PC-9 (cell line): ENCODE data around the gene COPG1. TPM values are rescaled to one million over a fixed set of nuclear protein-coding genes. Genes with fewer than 3 reads are reported as not detected.
A peak's percentile ranks its signal among the peaks of the same experiment; 100 is the strongest.

Source experiments
- BruUV-seq: library from RNA; stranded (reverse); fragments of 400-500 nt; replicated peaks from 2 replicates; lab custom pipeline; 2021; lab: Mats Ljungman, UMichigan
- CTCF ChIA-PET: fragments of 300-600 bp; sonication (Branson Sonifier 250); formaldehyde crosslinking; loops from one replicate; lab custom pipeline; 2022; ENCODE audit warnings: antibody characterized with exemption; lab: Charles Lee
- POLR2A ChIA-PET: fragments of 300-600 bp; sonication (Branson Sonifier 250); formaldehyde crosslinking; loops from one replicate; lab custom pipeline; 2022; ENCODE audit warnings: antibody characterized with exemption; ENCODE audit not compliant: unreplicated experiment; lab: Charles Lee
- DNase-seq, 2 experiments: peaks; one replicate each; pipeline versions ENCODE4 v3.0.0 to v3.0.0-alpha.2; 2015 to 2022; ENCODE audit warnings: mixed read lengths in 1 of 2
- H2AFZ ChIP-seq: fragments of 200-600 bp; sonication (generic); 2 replicates; pipeline ENCODE4 v1.8.1; 2017; ENCODE audit warnings: antibody characterized with exemption
- H3F3A ChIP-seq: fragments of 200-600 bp; sonication (generic); 2 replicates; pipeline ENCODE4 v1.8.1; 2017; ENCODE audit warnings: antibody characterized with exemption, mild to moderate bottlenecking, low read depth; ENCODE audit not compliant: insufficient read depth
- H3K27ac ChIP-seq: fragments of 200-600 bp; sonication (generic); 2 replicates; pipeline ENCODE4 v1.6.1; 2016; ENCODE audit warnings: mixed run types
- H3K27me3 ChIP-seq: fragments of 200-600 bp; sonication (generic); 2 replicates; pipeline ENCODE4 v1.6.1; 2016; ENCODE audit warnings: low read depth, mixed run types; ENCODE audit not compliant: insufficient read depth
- H3K36me3 ChIP-seq: fragments of 200-600 bp; sonication (generic); 2 replicates; pipeline ENCODE4 v1.6.1; 2016; ENCODE audit warnings: low read depth, mixed run types
- H3K4me1 ChIP-seq: fragments of 200-600 bp; sonication (generic); replicated peaks from 2 replicates; pipeline ENCODE4 v1.6.1; 2016; ENCODE audit warnings: mixed run types; ENCODE audit not compliant: insufficient read depth
- H3K4me2 ChIP-seq: fragments of 200-600 bp; sonication (generic); 2 replicates; pipeline ENCODE4 v1.6.1; 2017; ENCODE audit warnings: mixed run types
- H3K4me3 ChIP-seq: fragments of 200-600 bp; sonication (generic); 2 replicates; pipeline ENCODE4 v1.6.1; 2016; ENCODE audit warnings: mixed run types
- H3K79me2 ChIP-seq: fragments of 200-600 bp; sonication (generic); 2 replicates; pipeline ENCODE4 v1.6.1; 2017; ENCODE audit warnings: low read depth, mixed run types
- H3K9me2 ChIP-seq: fragments of 200-600 bp; sonication (generic); 2 replicates; pipeline ENCODE4 v1.8.1; 2017; ENCODE audit warnings: mild to moderate bottlenecking; ENCODE audit not compliant: insufficient read depth
- H3K9me3 ChIP-seq: fragments of 200-600 bp; sonication (generic); 2 replicates; pipeline ENCODE4 v1.8.1; 2016; ENCODE audit warnings: low read depth; ENCODE audit not compliant: insufficient read depth
- H4K20me1 ChIP-seq: fragments of 200-600 bp; sonication (generic); 2 replicates; pipeline ENCODE4 v1.8.1; 2017; ENCODE audit not compliant: insufficient read depth
- EZH2 ChIP-seq: fragments of 200-600 bp; sonication (generic); IDR thresholded peaks from 2 replicates; pipeline ENCODE4 v1.8.0; 2017; ENCODE audit warnings: antibody characterized with exemption, low read depth
- intact Hi-C: fragments of 100-400 bp; cut with micrococcal nuclease; formaldehyde crosslinking; loops from one replicate; pipeline ENCODE4 v1.10.0; 2022; ENCODE audit not compliant: unreplicated experiment
- total RNA-seq: library from RNA; stranded (reverse); gene quantifications from 2 replicates; pipeline ENCODE4 v1.2.3, GENCODE V29; 2021
- TF ChIP-seq, protein P1 (sequence below): fragments of 200-600 bp; sonication (generic); conservative IDR thresholded peaks from 2 replicates; pipeline ENCODE4 v1.6.1; 2017; ENCODE audit warnings: mixed run types, antibody characterized with exemption, mild to moderate bottlenecking, moderate library complexity

Gene COPG1
- total RNA-seq, 1 experiment from 2014 or later: 212 TPM

DNA sequence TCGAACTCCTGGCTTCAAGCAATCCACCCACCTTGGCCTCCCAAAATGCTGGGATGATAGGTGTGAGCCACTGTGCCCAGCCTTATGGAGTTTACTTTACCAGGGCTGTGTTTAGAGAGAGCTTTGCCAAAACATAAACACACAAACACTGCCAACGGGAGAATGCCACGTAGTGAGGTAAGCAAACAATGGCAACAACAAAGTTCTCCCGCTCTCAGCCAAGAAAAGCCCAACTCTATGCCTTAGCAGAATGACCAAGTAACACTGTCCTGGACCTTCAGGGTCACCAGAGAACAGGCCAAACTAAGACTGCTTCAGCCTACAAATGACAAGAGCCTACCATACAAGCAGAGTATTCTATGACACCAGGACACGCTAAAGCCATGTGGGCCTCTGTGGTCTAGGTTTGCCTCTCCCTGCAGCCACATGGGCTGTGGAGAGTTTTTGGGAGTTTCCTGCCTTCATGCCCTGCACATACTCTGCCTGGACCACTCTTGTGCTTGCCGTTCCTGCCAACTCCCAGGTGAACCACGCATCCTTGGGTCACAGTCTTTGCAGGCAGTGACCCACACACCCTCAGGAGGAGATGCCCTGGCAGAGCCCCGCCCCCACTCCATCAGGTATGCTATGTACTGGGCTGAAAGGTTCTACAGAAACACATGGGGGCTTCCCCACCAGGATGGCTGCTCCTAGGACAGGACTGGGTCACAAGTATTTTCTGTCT lies 44.1 kb upstream of the COPG1 start:
- intact Hi-C loops: no loop called here
- no peaks in the 10 kb centered on the region for H3K79me2 ChIP-seq
- no peaks in the 10 kb centered on the region; the same call in 1 of the 2 replicates for H3K9me3 ChIP-seq
- no TSS peak for BruUV-seq
- TF ChIP-seq EZH2: no peak
- TF ChIP-seq, protein P1, sequence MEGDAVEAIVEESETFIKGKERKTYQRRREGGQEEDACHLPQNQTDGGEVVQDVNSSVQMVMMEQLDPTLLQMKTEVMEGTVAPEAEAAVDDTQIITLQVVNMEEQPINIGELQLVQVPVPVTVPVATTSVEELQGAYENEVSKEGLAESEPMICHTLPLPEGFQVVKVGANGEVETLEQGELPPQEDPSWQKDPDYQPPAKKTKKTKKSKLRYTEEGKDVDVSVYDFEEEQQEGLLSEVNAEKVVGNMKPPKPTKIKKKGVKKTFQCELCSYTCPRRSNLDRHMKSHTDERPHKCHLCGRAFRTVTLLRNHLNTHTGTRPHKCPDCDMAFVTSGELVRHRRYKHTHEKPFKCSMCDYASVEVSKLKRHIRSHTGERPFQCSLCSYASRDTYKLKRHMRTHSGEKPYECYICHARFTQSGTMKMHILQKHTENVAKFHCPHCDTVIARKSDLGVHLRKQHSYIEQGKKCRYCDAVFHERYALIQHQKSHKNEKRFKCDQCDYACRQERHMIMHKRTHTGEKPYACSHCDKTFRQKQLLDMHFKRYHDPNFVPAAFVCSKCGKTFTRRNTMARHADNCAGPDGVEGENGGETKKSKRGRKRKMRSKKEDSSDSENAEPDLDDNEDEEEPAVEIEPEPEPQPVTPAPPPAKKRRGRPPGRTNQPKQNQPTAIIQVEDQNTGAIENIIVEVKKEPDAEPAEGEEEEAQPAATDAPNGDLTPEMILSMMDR: no peak
- H3F3A ChIP-seq: no peaks in the 10 kb centered on the region; the same call in 1 of the 2 replicates
- no peaks in the 10 kb centered on the region for H3K4me1 ChIP-seq
- no peak for DNase-seq
- H3K27ac ChIP-seq: no peak overlapping the region
- no peak overlapping the region for H3K4me3 ChIP-seq
- H2AFZ ChIP-seq: no peak overlapping the region
- ChIA-PET POLR2A (no interaction called here), CTCF (no interaction called here)
- H3K9me2 ChIP-seq: no peaks in the 10 kb centered on the region
- no peaks in the 10 kb centered on the region for H3K27me3 ChIP-seq
- H3K36me3 ChIP-seq: no peaks in the 10 kb centered on the region
- no peak overlapping the region for H3K4me2 ChIP-seq
- H4K20me1 ChIP-seq: no peaks in the 10 kb centered on the region

DNA sequence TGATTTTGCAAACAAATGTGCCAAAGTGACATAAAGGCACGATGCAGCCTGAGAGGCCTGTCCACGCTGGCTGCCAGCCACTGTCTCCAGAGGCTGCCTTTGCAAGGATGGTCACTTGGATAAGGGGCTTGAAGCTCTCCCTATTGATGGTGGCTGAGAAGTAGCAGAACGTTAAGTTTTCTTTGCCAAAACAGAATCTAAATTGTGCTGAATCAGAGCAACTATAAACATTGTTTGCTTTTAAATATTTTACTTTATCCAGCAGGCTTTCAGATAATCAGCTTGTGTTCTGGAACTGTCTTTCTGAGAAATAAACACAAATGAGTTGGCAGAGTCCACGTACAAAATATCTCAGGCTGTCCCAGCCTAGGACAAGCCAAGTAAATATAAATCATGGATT lies 41.9 kb upstream of the COPG1 start:
- no peaks in the 10 kb centered on the region for H3K9me2 ChIP-seq
- no peak for TF ChIP-seq EZH2
- H3K36me3 ChIP-seq: no peaks in the 10 kb centered on the region
- H2AFZ ChIP-seq: no peak overlapping the region
- DNase-seq: no peak
- H3K9me3 ChIP-seq: no peaks in the 10 kb centered on the region; the same call in 1 of the 2 replicates
- H3K27me3 ChIP-seq: no peaks in the 10 kb centered on the region
- no peak overlapping the region for H3K4me3 ChIP-seq
- H3K79me2 ChIP-seq: no peaks in the 10 kb centered on the region
- H3F3A ChIP-seq: peaks cover 13% of the 10 kb centered on the region
- no peaks in the 10 kb centered on the region for H4K20me1 ChIP-seq
- H3K4me1 ChIP-seq: peaks cover 16% of the 10 kb centered on the region
- ChIA-PET POLR2A (interaction anchor here (0.6 kb wide), 1 partner anchor 19 kb away, joined by 3 read pairs; no protein-coding TSS in a partner anchor), CTCF (interaction anchor here (0.6 kb wide), 2 partner anchors 28 to 29 kb away, joined by 3 to 4 read pairs; no protein-coding TSS in a partner anchor)
- H3K27ac ChIP-seq: no peak overlapping the region
- intact Hi-C loops: no loop called here
- no peak overlapping the region for H3K4me2 ChIP-seq
- no TSS peak for BruUV-seq

DNA sequence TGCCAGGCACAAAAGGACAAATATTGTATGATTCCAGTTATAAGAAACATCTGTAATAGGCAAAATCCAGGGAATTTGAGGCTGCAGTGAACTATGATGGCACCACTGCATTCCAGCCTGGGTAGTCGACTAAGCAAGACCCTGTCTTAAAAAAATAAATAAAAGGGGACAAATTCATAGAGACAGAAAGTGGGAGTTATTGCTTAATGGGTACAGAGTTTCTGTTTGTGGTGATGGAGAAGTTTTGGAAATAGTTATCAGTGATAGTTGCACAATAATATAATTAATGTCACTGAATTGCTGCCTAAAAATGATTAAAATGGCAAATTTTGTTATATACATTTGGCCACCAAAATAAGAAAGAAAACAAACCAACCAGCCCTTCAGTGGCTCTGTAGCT lies 38.1 kb upstream of the COPG1 start:
- Histone ChIP-seq H3K4me3 (no peak overlapping the region), H3K36me3 (no peaks in the 10 kb centered on the region), H3K4me1 (peaks cover 21% of the 10 kb centered on the region), H3K79me2 (no peaks in the 10 kb centered on the region), H3K27me3 (no peaks in the 10 kb centered on the region), H3K9me2 (no peaks in the 10 kb centered on the region), H4K20me1 (no peaks in the 10 kb centered on the region), H2AFZ (no peak overlapping the region), H3F3A (peaks cover 19% of the 10 kb centered on the region), H3K4me2 (peak overlapping the region; percentile 54), H3K27ac (peak overlapping the region; percentile 75), H3K9me3 (no peaks in the 10 kb centered on the region)
- TF ChIP-seq, protein P1: no peak
- TF ChIP-seq EZH2: no peak
- ChIA-PET CTCF (interaction anchor here (0.8 kb wide), 1 partner anchor 34 kb away, joined by 3 read pairs; no protein-coding TSS in a partner anchor), POLR2A (interaction anchor here (0.6 to 0.9 kb wide), 4 partner anchors 13 to 29 kb away, joined by 3 to 16 read pairs (median 7); no protein-coding TSS in a partner anchor)
- DNase-seq: no peak
- intact Hi-C loops: loop anchor here (1.0 to 2.0 kb wide), 3 partner anchors 15 to 33 kb away; no protein-coding TSS in a partner anchor
- BruUV-seq: no TSS peak
